GM18498 (cell line): ENCODE results near the gene MAJIN.
A peak's percentile ranks its signal among the peaks of the same experiment; 100 is the strongest.
"Not testable (repeated sequence)": the region's sequence is repeated elsewhere in the genome, so short reads cannot be mapped to it uniquely, and the experiment has no call there.

Experiments
- ATAC-seq: cut with Tn5 transposase; IDR thresholded peaks from one replicate; pipeline ENCODE4 v1.9.1; 2021; ENCODE audit warnings: mild to moderate bottlenecking, moderate library complexity; ENCODE audit not compliant: unreplicated experiment

MAJIN gene, protein sequence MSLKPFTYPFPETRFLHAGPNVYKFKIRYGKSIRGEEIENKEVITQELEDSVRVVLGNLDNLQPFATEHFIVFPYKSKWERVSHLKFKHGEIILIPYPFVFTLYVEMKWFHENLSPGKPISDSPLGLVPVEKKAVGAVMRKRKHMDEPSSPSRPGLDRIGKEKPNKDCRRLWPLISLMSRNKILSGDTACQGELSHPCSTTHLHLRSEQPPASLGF

DNA sequence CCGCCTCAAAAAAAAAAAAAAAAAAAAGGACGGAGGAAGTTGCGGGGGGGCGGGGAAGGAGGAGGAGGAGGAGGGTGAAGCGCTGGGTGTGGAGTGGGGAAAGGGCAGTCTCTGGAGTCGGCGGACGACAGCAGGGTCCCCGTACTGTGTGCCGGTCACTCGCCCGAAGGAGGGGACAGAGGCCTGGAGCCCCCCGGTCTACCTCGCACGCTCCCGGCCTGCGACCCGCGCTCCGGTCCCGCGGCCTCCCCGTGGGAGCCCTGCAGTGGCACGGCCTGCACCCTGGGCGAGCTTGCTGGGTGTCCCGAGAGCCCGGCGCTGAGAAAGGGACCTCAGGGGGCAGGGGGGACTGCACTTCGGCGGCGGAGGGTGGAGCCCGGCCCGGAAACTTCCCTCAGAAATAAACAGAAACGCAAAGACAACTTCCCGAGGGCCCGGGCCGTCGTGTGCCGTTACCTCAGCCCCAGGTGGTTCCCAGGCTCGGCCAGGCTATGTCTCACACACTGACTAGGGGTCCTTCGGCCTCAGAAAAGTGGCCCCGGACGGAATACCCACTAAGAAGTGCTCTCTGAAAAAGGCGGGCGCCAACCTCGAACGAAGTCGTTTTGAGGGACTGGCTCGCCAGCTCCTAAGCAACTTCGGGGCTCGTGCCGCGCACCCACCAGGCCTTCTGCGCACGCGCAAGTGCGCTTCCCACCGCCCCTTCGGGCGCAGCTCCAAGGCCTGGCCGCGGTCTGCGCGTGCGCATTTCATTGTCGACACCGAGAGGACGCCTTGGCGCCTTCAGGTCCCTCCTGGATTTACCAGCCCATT, at the start of gene MAJIN:
TSS of gene MAJIN (minus strand) at position 688 of the 813 bp plus-strand sequence. CDS start 12,703 bp downstream, outside the sequence.
- no peak for ATAC-seq

DNA sequence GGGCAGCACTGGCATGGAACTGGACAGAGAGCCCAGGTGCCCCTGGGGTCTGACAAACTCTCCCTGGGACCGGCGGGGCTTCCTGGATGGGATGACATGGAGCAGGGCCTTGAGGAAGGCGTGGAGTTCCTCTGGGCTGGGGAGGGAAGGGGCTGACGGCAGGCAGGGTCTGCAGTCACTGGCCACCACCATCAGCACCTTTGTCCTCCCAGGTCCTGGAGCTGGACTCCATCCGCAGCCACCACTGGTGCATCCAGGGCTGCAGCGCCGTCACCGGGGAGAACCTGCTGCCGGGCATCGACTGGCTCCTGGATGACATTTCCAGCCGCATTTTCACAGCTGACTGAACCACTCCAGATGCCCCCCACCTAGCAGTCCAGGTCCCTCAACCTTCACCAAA, 49.6 kb upstream of the MAJIN start:
- ATAC-seq = no peak

- ATAC-seq = no peak
These were observed 49.1 kb upstream of the MAJIN start for GRCh38 chr11:65021003-65021402.

DNA sequence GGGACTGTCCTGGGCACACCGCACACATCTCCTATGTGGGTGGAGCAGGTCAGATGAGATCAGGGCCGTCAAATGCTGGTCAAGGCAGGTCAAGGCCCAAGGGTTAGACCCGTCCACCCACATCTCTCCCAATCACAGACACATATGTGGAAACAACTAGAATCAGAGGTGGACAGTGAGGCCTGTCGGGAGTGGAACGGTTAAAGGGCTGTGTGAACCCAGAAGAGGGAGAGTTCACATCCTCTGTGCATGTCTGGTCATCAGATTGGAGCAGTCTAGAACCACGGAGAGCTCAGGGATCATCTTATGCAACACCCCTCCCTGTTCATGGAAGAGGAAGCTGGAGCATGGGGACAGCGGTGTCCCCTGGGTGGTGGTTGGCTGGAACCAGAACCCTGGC, 47.9 kb upstream of the MAJIN start:
- no peak for ATAC-seq

DNA sequence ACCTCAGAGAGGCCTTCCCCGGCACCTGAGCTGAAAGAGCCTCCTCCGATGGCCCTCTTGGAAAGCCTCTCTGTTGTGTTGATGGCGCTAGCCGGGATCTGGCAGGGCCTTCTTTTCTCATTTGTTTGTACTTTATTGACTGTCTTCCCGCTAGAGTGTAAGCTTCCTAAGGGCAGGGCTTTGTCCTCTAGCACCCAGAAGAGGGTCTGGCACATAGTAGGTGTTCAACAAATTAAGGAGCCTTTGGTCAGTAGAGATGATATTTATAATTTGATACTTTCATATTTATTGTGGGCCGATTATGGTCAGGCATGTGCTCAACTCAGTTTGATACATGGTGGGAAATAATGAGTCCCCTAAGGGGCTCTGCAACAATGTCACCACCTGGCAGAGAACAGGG, 46.0 kb upstream of the MAJIN start:
- ATAC-seq = no peak

GRCh38 chr11:65016705-65017104, 44.8 kb upstream of the MAJIN start:
- no peak for ATAC-seq

- ATAC-seq = no peak
These were observed 42.9 kb upstream of the MAJIN start for GRCh38 chr11:65014726-65015227.

DNA sequence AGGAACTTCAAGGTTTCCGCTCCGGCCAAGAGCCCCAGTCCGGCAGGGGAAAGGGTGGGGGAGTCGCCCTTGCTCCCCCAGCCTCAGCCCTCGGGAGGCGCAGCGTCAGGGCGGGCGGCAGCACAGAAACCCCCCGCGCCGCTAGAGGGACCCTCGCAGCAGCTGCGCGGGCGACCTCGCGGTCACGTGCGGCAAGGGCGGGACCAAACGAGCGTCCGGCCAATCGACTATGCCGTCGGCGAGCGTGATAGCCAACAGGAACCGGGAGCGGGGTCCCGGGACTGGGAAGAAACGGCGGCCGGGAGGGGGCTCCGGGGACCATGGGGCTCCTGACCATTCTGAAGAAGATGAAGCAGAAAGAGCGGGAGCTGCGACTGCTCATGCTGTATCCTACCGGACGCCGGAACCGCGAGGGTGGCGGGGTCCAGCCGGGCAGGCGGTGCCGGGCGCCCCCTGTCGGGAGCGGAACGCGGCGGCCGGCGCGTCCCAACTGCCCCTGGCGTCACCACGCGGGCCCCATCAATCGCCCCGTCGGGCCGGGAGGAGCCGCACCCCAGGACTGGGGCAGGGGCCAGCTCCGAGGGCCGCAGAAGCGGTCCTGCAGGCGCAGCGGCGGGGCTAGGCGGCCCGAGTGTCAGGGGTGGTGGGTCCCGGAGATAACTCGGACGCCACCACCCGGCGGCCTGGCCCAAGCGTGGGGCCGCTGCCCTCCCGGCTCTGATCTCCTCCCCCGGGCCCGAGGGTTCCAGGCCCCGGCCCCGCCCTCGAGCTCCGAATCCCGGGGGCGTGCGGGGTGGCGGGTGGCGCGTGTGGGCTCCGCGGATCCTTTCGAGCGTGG, 42.2 kb upstream of the MAJIN start, which contains the start of gene ARL2:
TSS of gene ARL2 (plus strand) at position 273 of the 838 bp plus-strand sequence. CDS start at position 321, 48 bp downstream.
- peak; percentile 80 for ATAC-seq

- ATAC-seq = peak; percentile 74
These were observed 41.4 kb upstream of the MAJIN start for GRCh38 chr11:65013130-65013887.

DNA sequence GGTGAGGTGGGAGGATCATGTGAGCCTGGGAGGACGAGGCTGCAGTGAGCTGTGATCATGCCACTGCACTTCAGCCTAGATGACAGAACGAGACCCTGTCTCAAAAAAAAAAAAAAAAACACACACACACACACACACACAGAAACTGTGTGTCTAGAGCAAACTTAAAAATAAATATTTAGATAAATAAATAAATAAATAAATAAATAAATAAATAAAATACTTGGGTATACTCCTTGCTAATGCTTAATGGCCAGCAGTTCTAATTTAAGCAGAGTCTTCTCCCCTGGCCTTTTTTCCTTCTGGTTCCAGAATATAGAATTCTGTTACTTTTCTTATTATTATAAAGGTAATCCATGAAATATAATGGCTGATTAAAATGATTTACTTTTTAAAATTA, 37.0 kb upstream of the MAJIN start:
- ATAC-seq = no peak

DNA sequence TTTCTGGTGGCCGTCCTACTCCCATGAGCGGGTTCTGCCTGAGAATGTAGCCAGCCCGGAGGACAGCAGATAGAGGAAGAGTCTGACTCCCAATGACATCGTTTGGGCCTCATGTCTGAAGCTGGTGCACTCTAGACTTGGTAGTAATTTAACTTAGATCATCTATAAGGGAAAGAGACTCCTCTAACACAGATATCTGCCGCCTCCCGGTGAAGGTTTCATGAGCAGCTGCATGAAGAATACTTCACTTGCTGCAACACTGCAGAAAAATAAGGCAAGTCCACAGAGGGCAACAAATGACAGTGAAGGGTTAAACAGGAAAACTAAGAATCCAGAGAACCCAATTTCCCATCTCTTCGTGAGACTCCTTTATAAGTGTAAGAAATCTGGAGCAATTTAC, 36.1 kb upstream of the MAJIN start:
- ATAC-seq = no peak

- ATAC-seq = not testable (repeated sequence)
These were observed 32.1 kb upstream of the MAJIN start for GRCh38 chr11:65003968-65004367.

- ATAC-seq = no peak
These were observed 31.4 kb upstream of the MAJIN start for GRCh38 chr11:65003282-65003681.

DNA sequence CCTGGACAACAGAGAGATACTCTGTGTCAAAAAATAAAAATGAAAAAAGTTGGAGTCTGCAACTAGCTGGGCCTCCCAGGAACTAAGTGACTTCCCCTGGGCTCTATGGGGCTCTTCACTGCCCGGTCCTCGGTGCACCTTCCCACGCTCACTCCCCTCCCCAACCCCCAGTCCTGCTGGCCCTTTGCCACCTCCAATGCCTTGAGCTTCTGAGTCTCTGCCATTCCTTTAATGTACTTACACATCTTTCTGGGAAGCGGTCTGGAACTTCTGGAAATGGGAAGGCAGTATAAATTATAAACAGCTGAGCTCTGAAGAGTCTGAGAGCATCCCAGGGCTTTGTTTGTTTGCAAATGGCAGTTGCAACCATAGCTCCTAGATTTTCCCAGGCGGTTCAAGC, 30.8 kb upstream of the MAJIN start:
- ATAC-seq = no peak

DNA sequence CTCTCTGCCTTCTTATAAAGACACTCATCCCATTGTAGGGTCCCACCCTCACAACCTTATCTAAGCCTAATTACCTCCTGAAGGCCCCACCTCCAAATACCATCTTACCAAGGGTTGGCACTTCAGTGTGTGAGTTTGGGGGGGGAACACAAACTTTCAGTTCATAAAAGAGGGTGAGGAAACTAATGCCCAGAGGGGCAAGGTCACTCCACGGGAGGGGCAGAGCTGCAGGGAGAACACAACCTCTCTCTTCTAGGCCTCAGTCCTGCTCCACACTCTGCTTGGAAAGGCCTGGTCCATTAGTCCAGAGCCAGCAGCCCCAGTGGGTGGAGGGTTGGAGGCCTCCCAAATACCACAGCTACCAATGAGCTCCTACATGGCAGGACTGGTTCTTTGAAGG, 27.6 kb upstream of the MAJIN start:
- ATAC-seq = no peak

GRCh38 chr11:64998690-64999431, 27.0 kb upstream of the MAJIN start:
- no peak for ATAC-seq

- ATAC-seq = no peak
These were observed 26.2 kb upstream of the MAJIN start for GRCh38 chr11:64998141-64998540.

DNA sequence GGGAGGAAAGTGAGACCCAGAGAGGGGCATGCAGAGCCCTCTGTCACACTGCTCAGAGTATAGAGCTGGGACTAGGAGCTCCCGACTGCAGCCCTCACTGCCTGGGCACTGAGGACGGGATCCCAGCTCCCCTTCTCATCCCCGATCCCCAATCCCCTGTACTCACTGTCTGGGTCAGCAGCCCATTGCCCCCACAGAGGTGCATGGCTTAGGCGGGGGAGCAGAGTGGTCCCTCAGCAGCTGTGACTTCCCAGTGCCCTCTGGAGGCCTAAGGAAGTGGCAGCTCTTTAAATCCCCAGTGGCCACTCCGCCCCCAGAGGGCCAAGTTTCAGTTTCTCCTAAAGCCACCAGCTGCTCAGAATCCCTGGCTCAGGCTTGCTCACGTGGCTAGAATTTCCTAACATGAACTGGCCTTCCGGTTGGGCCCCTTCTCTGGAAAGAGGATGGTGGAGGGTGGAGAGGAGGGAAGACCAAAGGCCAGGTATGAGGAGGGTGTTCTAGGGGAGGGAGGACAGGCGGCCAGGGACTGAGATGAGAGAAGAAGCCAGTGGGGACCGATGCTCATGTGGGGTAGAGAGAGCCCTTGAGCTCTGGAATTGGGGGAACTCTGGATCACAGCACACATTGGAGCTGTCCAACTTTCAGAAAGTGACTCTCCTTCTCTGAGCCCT, 24.9 kb upstream of the MAJIN start, which contains the start of gene BATF2:
TSS of gene BATF2 (minus strand) at position 262 of the 671 bp plus-strand sequence. CDS start at position 205, 57 bp downstream.
- no peak for ATAC-seq

DNA sequence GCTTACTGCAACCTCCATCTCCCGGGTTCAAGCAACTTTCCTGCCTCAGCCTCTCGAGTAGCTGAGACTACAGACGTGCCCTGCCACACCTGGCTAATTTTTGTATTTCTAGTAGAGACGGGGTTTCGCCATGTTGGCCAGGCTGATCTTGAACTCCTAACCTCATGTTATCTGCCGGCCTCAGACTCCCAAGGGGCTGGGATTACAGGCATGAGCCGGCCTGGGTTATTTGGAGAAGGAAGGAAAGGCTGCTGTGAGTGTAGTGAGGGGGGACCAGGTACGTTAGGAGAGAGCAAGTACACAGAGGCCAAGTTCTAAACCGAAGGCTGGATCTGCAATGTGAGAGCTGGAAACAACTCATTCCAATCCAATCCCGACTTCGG, 24.4 kb upstream of the MAJIN start:
- ATAC-seq = no peak
